ENCODE data around the gene FRMD4A. TPM values are rescaled to one million over a fixed set of nuclear protein-coding genes. Genes with fewer than 3 reads are reported as not detected.

FRMD4A gene
- total and polyA plus RNA-seq, 10 of the 15 experiments (the other 5 are each of a cell fraction or from before 2014, with no cell fraction given): 17.8 to 75.2 (median 39.1) TPM

GRCh38 chr10:14328881-14329672 is 1.6 kb downstream of the FRMD4A start:
- no peak overlapping the region for H3K4me2 ChIP-seq (ENCODE audit: control insufficient read depth, insufficient read depth)
- no peaks in the 10 kb centered on the region; a peak in 3 of 4 replicates for H3K27me3 ChIP-seq (replicated peaks in 1 of 2; ENCODE audit: control insufficient read depth in 2 of 2, insufficient read depth in 2 of 2, low read length in 1 of 2)
- no peak overlapping the region for H3K4me3 ChIP-seq
- TF ChIP-seq PAX5 (IDR thresholded peaks at IDR 0.05; ENCODE audit: borderline replicate concordance, low read depth, low read length) (no peak), GATAD2B (conservative IDR thresholded peaks at IDR 0.05; ENCODE audit: low read depth) (no peak), TBL1XR1 (IDR thresholded peaks at IDR 0.05; ENCODE audit: low read depth, low read length) (no peak), ATF7 (IDR thresholded peaks at IDR 0.05; ENCODE audit: low read depth) (no peak), IKZF1 (conservative IDR thresholded peaks at IDR 0.05) (no peak), MXI1 (IDR thresholded peaks at IDR 0.05; ENCODE audit: low read depth, low read length) (no peak), EED (IDR thresholded peaks at IDR 0.05; ENCODE audit: low read depth) (no peak), CHD1 (IDR thresholded peaks at IDR 0.05; ENCODE audit: low read depth, low read length) (no peak), NR2F1 (conservative IDR thresholded peaks at IDR 0.05) (no peak)
- TF ChIP-seq, protein P1, sequence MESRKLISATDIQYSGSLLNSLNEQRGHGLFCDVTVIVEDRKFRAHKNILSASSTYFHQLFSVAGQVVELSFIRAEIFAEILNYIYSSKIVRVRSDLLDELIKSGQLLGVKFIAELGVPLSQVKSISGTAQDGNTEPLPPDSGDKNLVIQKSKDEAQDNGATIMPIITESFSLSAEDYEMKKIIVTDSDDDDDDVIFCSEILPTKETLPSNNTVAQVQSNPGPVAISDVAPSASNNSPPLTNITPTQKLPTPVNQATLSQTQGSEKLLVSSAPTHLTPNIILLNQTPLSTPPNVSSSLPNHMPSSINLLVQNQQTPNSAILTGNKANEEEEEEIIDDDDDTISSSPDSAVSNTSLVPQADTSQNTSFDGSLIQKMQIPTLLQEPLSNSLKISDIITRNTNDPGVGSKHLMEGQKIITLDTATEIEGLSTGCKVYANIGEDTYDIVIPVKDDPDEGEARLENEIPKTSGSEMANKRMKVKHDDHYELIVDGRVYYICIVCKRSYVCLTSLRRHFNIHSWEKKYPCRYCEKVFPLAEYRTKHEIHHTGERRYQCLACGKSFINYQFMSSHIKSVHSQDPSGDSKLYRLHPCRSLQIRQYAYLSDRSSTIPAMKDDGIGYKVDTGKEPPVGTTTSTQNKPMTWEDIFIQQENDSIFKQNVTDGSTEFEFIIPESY (IDR thresholded peaks at IDR 0.05): no peak
- POLR2A ChIA-PET: no interaction called here
- no peak overlapping the region for H3K9ac ChIP-seq (ENCODE audit: control insufficient read depth, insufficient read depth, low read length)
- intact Hi-C loops (cut with micrococcal nuclease; ENCODE audit: unreplicated experiment) (loop anchor here (5.0 kb wide), 1 partner anchor 132 kb away; no protein-coding TSS in a partner anchor), in situ Hi-C loops (cut with MboI) (no loop called here)
- no TSS peak for BruUV-seq (replicated peaks)
- no peaks in the 10 kb centered on the region for H3K79me2 ChIP-seq (ENCODE audit: control insufficient read depth, insufficient read depth, low read length)
- H3K4me1 ChIP-seq (ENCODE audit: control insufficient read depth, insufficient read depth, low read length): no peaks in the 10 kb centered on the region
- H3K9me3 ChIP-seq (replicated peaks; ENCODE audit: control insufficient read depth, insufficient read depth, low read length): no peaks in the 10 kb centered on the region; the same call in 2 of the 3 replicates
- H3K36me3 ChIP-seq (ENCODE audit: control insufficient read depth in 2 of 2, insufficient read depth in 2 of 2, low read length in 1 of 2): no peaks in the 10 kb centered on the region
- no peaks in the 10 kb centered on the region for H4K20me1 ChIP-seq (ENCODE audit: control insufficient read depth, insufficient read depth)
- CTCF ChIA-PET: interaction anchor here (1.6 kb wide), 1 partner anchor 132 kb away, joined by 4 read pairs; no protein-coding TSS in a partner anchor
- WGBS (ENCODE audit: insufficient coverage, insufficient replicate concordance, low lambda C conversion rate, missing lambda C conversion rate): 18% methylated on average over 6 of the region's 6 CpGs
- H3K27ac ChIP-seq (ENCODE audit: control insufficient read depth, insufficient read depth): no peak overlapping the region
- RAD21 ChIA-PET (ENCODE audit: unreplicated experiment): no interaction called here
- DNase-seq (ENCODE audit: low read depth, low spot score): no peak
- ATAC-seq: no peak
- SMC1A ChIA-PET (ENCODE audit: uncharacterized antibody, unreplicated experiment): no interaction called here
- no peak overlapping the region for H2AFZ ChIP-seq (ENCODE audit: control insufficient read depth, low read depth, low read length)
- FAIRE-seq: no peak

Measured in GM12878 (cell line).